Measurements from ENCODE around the gene DDX3Y. TPM values are rescaled to one million over a fixed set of nuclear protein-coding genes. Genes with fewer than 3 reads are reported as not detected.

DDX3Y gene
- total RNA-seq, 1 experiment from 2014 or later = not detected

- H3K27ac ChIP-seq = no peak overlapping the region
- TF ChIP-seq EZH2 (IDR thresholded peaks at IDR 0.05; ENCODE audit: low read depth) (no peak), CTCF (conservative IDR thresholded peaks at IDR 0.05) (no peak)
- no peaks in the 10 kb centered on the region for H4K20me1 ChIP-seq (ENCODE audit: insufficient read depth)
- intact Hi-C loops (cut with micrococcal nuclease; ENCODE audit: unreplicated experiment) = no loop called here
- H3K36me3 ChIP-seq (ENCODE audit: low read depth) = no peaks in the 10 kb centered on the region
- no peaks in the 10 kb centered on the region for H3K27me3 ChIP-seq (ENCODE audit: insufficient read depth, low read depth)
- H3K4me2 ChIP-seq = no peak overlapping the region
- ChIA-PET POLR2A (ENCODE audit: unreplicated experiment) (no interaction called here), CTCF (no interaction called here)
- no peak overlapping the region for H2AFZ ChIP-seq
- H3K4me1 ChIP-seq (replicated peaks; ENCODE audit: insufficient read depth) = no peaks in the 10 kb centered on the region
- BruUV-seq (replicated peaks) = no TSS peak
- no peaks in the 10 kb centered on the region for H3K9me3 ChIP-seq (ENCODE audit: insufficient read depth, low read depth)
- no peaks in the 10 kb centered on the region for H3K79me2 ChIP-seq (ENCODE audit: low read depth)
- DNase-seq = no peak
- no peaks in the 10 kb centered on the region for H3K9me2 ChIP-seq (ENCODE audit: insufficient read depth)
- H3K4me3 ChIP-seq = no peak overlapping the region
- H3F3A ChIP-seq (ENCODE audit: insufficient read depth, low read depth) = no peaks in the 10 kb centered on the region
Measured at GRCh38 chrY:12905895-12906294, 1.2 kb downstream of the DDX3Y start.

GRCh38 chrY:12913541-12913940, 8.9 kb downstream of the DDX3Y start:
- DNase-seq = no peak
- Histone ChIP-seq H3K27ac (no peak overlapping the region), H3K9me3 (ENCODE audit: insufficient read depth, low read depth) (no peaks in the 10 kb centered on the region), H3K4me3 (no peak overlapping the region), H3K4me2 (no peak overlapping the region), H4K20me1 (ENCODE audit: insufficient read depth) (no peaks in the 10 kb centered on the region), H2AFZ (no peak overlapping the region), H3K4me1 (replicated peaks; ENCODE audit: insufficient read depth) (no peaks in the 10 kb centered on the region), H3K27me3 (ENCODE audit: insufficient read depth, low read depth) (no peaks in the 10 kb centered on the region), H3F3A (ENCODE audit: insufficient read depth, low read depth) (no peaks in the 10 kb centered on the region), H3K9me2 (ENCODE audit: insufficient read depth) (no peaks in the 10 kb centered on the region), H3K79me2 (ENCODE audit: low read depth) (no peaks in the 10 kb centered on the region), H3K36me3 (ENCODE audit: low read depth) (no peaks in the 10 kb centered on the region)
- intact Hi-C loops (cut with micrococcal nuclease; ENCODE audit: unreplicated experiment) = no loop called here
- CTCF ChIA-PET = no interaction called here
- POLR2A ChIA-PET (ENCODE audit: unreplicated experiment) = no interaction called here
- TF ChIP-seq EZH2 (IDR thresholded peaks at IDR 0.05; ENCODE audit: low read depth) (no peak), CTCF (conservative IDR thresholded peaks at IDR 0.05) (no peak)
- BruUV-seq (replicated peaks) = no TSS peak

- Histone ChIP-seq H3K4me3 (no peak overlapping the region), H4K20me1 (ENCODE audit: insufficient read depth) (no peaks in the 10 kb centered on the region), H3K27me3 (ENCODE audit: insufficient read depth, low read depth) (no peaks in the 10 kb centered on the region), H3K9me3 (ENCODE audit: insufficient read depth, low read depth) (no peaks in the 10 kb centered on the region), H3K36me3 (ENCODE audit: low read depth) (no peaks in the 10 kb centered on the region), H2AFZ (no peak overlapping the region), H3F3A (ENCODE audit: insufficient read depth, low read depth) (no peaks in the 10 kb centered on the region), H3K4me1 (replicated peaks; ENCODE audit: insufficient read depth) (no peaks in the 10 kb centered on the region), H3K9me2 (ENCODE audit: insufficient read depth) (no peaks in the 10 kb centered on the region), H3K27ac (no peak overlapping the region), H3K4me2 (no peak overlapping the region), H3K79me2 (ENCODE audit: low read depth) (no peaks in the 10 kb centered on the region)
- intact Hi-C loops (cut with micrococcal nuclease; ENCODE audit: unreplicated experiment) = no loop called here
- ChIA-PET POLR2A (ENCODE audit: unreplicated experiment) (no interaction called here), CTCF (no interaction called here)
- TF ChIP-seq CTCF (conservative IDR thresholded peaks at IDR 0.05) (no peak), EZH2 (IDR thresholded peaks at IDR 0.05; ENCODE audit: low read depth) (no peak)
- DNase-seq = no peak
- BruUV-seq (replicated peaks) = no TSS peak
Measured at GRCh38 chrY:12928043-12928442, 23.4 kb downstream of the DDX3Y start.

Measured in PC-9 (cell line).